OCI-LY3 (cell line): ENCODE results near the gene CCM2.

Experiments used
- H2AFZ ChIP-seq: fragments of 200-600, 300-600 bp; shearing (Covaris generic); 2 replicates; pipeline ENCODE4 v1.6.0; 2014; ENCODE audit warnings: antibody characterized with exemption, low read depth, low read length
- H3K27ac ChIP-seq: fragments of 200-600, 300-600 bp; sonication (generic); 2 replicates; pipeline ENCODE4 v1.5.1; 2014; ENCODE audit warnings: mild to moderate bottlenecking, low read length, moderate library complexity, mixed read lengths
- H3K27me3 ChIP-seq: fragments of 200-600, 300-600 bp; sonication (generic); 2 replicates; pipeline ENCODE4 v1.6.1; 2014; ENCODE audit warnings: low read depth, low read length, mixed read lengths
- H3K36me3 ChIP-seq: fragments of 200-600, 300-600 bp; sonication (generic); replicated peaks from 2 replicates; pipeline ENCODE3; 2014; ENCODE audit warnings: low read depth, low read length, mixed read lengths
- H3K4me1 ChIP-seq: fragments of 300-600, 200-600 bp; sonication (generic); 2 replicates; pipeline ENCODE4 v1.6.1; 2014; ENCODE audit warnings: low read length, mixed read lengths
- H3K4me2 ChIP-seq: fragments of 200-600, 300-600 bp; sonication (generic); 2 replicates; pipeline ENCODE4 v1.6.1; 2014; ENCODE audit warnings: low read length, mixed read lengths
- H3K4me3 ChIP-seq: fragments of 300-600, 200-600 bp; sonication (generic); 2 replicates; pipeline ENCODE4 v1.5.1; 2014; ENCODE audit warnings: antibody characterized with exemption, mild to moderate bottlenecking, low read length, moderate library complexity
- H3K79me2 ChIP-seq: fragments of 300-600, 200-600 bp; shearing (Covaris generic); 2 replicates; pipeline ENCODE4 v1.6.1; 2014; ENCODE audit warnings: mild to moderate bottlenecking, low read length, mixed read lengths
- H3K9ac ChIP-seq: fragments of 300-600, 200-600 bp; shearing (Covaris generic); 2 replicates; pipeline ENCODE4 v1.6.0; 2014; ENCODE audit warnings: mild to moderate bottlenecking, low read length, moderate library complexity
- H3K9me3 ChIP-seq: fragments of 200-600, 300-600 bp; shearing (Covaris generic); 2 replicates; pipeline ENCODE4 v1.6.1; 2014; ENCODE audit warnings: low read length, mixed read lengths; ENCODE audit not compliant: insufficient read depth
- H4K20me1 ChIP-seq: fragments of 200-600, 300-600 bp; sonication (generic); 2 replicates; pipeline ENCODE4 v1.6.1; 2016; ENCODE audit warnings: low read length, mixed read lengths; ENCODE audit not compliant: insufficient read depth
- EZH2phosphoT487 ChIP-seq: fragments of 200-600 bp; shearing (Covaris generic); IDR thresholded peaks from 2 replicates; pipeline ENCODE4 v1.6.1; 2018; ENCODE audit warnings: antibody characterized with exemption, mixed run types, low read depth
- TF ChIP-seq, protein P1 (sequence below): fragments of 200-600, 300-600 bp; sonication (generic); IDR thresholded peaks from 2 replicates; pipeline ENCODE4 v1.5.1; 2014; ENCODE audit warnings: antibody characterized with exemption, low read length, low read depth

CCM2 gene

GRCh38 chr7:45092100-45092930 lies 92.3 kb downstream of the CCM2 start:
- Histone ChIP-seq H4K20me1 (no peaks in the 10 kb centered on the region), H3K27me3 (no peaks in the 10 kb centered on the region), H3K36me3 (no peaks in the 10 kb centered on the region), H3K9me3 (no peaks in the 10 kb centered on the region), H3K4me1 (no peaks in the 10 kb centered on the region), H3K79me2 (no peaks in the 10 kb centered on the region), H3K9ac (no peak overlapping the region), H3K4me3 (no peak overlapping the region), H3K4me2 (no peak overlapping the region), H3K27ac (no peak overlapping the region), H2AFZ (no peak overlapping the region)
- TF ChIP-seq, protein P1, sequence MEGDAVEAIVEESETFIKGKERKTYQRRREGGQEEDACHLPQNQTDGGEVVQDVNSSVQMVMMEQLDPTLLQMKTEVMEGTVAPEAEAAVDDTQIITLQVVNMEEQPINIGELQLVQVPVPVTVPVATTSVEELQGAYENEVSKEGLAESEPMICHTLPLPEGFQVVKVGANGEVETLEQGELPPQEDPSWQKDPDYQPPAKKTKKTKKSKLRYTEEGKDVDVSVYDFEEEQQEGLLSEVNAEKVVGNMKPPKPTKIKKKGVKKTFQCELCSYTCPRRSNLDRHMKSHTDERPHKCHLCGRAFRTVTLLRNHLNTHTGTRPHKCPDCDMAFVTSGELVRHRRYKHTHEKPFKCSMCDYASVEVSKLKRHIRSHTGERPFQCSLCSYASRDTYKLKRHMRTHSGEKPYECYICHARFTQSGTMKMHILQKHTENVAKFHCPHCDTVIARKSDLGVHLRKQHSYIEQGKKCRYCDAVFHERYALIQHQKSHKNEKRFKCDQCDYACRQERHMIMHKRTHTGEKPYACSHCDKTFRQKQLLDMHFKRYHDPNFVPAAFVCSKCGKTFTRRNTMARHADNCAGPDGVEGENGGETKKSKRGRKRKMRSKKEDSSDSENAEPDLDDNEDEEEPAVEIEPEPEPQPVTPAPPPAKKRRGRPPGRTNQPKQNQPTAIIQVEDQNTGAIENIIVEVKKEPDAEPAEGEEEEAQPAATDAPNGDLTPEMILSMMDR: no peak
- TF ChIP-seq EZH2phosphoT487: no peak

- peaks cover 2% of the 10 kb centered on the region for H3K36me3 ChIP-seq
- H3K9ac ChIP-seq: no peak overlapping the region
- no peak for TF ChIP-seq EZH2phosphoT487
- TF ChIP-seq, protein P1: no peak
- H4K20me1 ChIP-seq: no peaks in the 10 kb centered on the region
- no peaks in the 10 kb centered on the region for H3K9me3 ChIP-seq
- H2AFZ ChIP-seq: no peak overlapping the region
- no peaks in the 10 kb centered on the region for H3K79me2 ChIP-seq
- no peak overlapping the region for H3K27ac ChIP-seq
- no peak overlapping the region for H3K4me2 ChIP-seq
- no peaks in the 10 kb centered on the region for H3K4me1 ChIP-seq
- no peaks in the 10 kb centered on the region for H3K27me3 ChIP-seq
- H3K4me3 ChIP-seq: no peak overlapping the region
Measured at GRCh38 chr7:45092931-45093235, 92.9 kb downstream of the CCM2 start.

DNA sequence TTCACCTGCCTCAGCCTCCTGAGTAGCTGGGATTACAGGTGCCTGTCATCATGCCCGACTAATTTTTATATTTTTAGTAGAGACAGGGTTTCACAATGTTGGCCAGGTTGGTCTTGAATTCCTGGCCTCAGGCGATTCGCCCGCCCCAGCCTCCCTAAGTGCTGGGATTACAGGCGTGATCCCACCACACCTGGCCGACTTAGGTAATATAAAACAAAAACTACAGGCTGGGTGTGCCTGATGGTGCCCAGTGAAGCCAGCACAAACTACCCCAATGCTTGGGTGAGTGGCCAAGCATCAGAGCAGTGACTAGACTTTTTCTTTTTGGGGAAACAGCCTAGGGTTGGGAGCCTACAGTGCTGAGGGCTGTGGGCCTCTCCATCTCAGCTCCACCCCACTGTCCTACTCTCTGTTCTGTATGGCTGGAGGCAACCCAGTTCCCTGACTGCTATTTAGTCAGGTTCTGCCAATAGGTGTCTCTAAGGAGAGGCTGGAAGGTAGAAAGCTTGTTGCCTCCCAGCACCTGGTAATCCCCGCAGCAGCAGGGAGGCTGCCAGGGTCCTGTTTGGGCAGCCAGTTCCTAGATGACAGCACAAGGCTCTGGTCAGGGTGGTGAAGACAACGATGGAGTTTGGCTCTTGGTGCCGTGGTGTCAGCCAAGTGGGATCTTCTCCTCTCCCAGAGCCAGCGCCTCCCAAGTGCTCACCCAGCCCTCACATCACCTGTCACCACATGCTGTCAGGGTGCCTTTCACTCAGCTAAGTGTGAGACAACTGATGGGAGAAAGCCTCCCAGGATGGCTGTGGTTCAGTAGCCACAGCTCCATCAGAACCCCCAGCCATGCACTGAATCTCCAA lies 99.2 kb downstream of the CCM2 start:
- Histone ChIP-seq H3K4me1 (no peaks in the 10 kb centered on the region), H3K36me3 (peaks cover 58% of the 10 kb centered on the region), H4K20me1 (no peaks in the 10 kb centered on the region; the same call in 1 of the 2 replicates), H3K9me3 (no peaks in the 10 kb centered on the region), H3K27me3 (no peaks in the 10 kb centered on the region), H3K79me2 (no peaks in the 10 kb centered on the region), H3K9ac (no peak overlapping the region), H3K27ac (no peak overlapping the region), H3K4me3 (no peak overlapping the region), H3K4me2 (no peak overlapping the region), H2AFZ (no peak overlapping the region)
- TF ChIP-seq, protein P1: no peak
- TF ChIP-seq EZH2phosphoT487: no peak
